HepG2 (cell line): Measurements from ENCODE around the gene IRF6. TPM values are rescaled to one million over a fixed set of nuclear protein-coding genes. Genes with fewer than 3 reads are reported as not detected.

Experiments
- ARID2 ChIP-seq: sonication (generic); formaldehyde crosslinking; IDR thresholded peaks from 2 replicates; pipeline ENCODE4 v1.8.1; 2022; ENCODE audit warnings: mild to moderate bottlenecking, missing genetic modification reagents, borderline replicate concordance
- CHD2 ChIP-seq: IDR thresholded peaks from 2 replicates; pipeline ENCODE4 v1.6.1; 2011; ENCODE audit warnings: low read depth, low read length, improper control_type of control experiment
- FOXC1 ChIP-seq: sonication (generic); formaldehyde crosslinking; IDR thresholded peaks from 2 replicates; pipeline ENCODE4 v1.8.0; 2022; ENCODE audit warnings: mild to moderate bottlenecking, missing genetic modification reagents, borderline replicate concordance
- GATA4 ChIP-seq: sonication (generic); IDR thresholded peaks from 2 replicates; pipeline ENCODE4 v1.6.1; 2016; ENCODE audit warnings: antibody characterized with exemption, low read depth, borderline replicate concordance
- KMT2B ChIP-seq: IDR thresholded peaks from 2 replicates; pipeline ENCODE4 v1.6.1; 2016; ENCODE audit warnings: missing genetic modification reagents, missing compliant biosample characterization
- ZNF20 ChIP-seq: sonication (generic); formaldehyde crosslinking; IDR thresholded peaks from 2 replicates; pipeline ENCODE4 v1.4.0; 2020; ENCODE audit warnings: mild to moderate bottlenecking, moderate library complexity, missing genetic modification reagents
- ZNF253 ChIP-seq: sonication (generic); formaldehyde crosslinking; IDR thresholded peaks from 2 replicates; pipeline ENCODE4 v1.8.0; 2022; ENCODE audit warnings: mild to moderate bottlenecking, missing genetic modification reagents, borderline replicate concordance
- ZNF572 ChIP-seq: sonication (generic); formaldehyde crosslinking; IDR thresholded peaks from 2 replicates; pipeline ENCODE4 v1.5.1; 2020; ENCODE audit warnings: mild to moderate bottlenecking, missing genetic modification reagents
- polyA plus RNA-seq, 8 experiments: library from polyadenylated mRNA; depleted of rRNA in 3 of 8; stranded (reverse) in 7 of 8; unstranded in 1 of 8; fragments of >200 nt; fragmentation: Illumina TruSeq in 4 of 8; extraction: Trizol in 4 of 8; gene quantifications; 2 replicates each; pipeline versions ENCODE4 v1.2.1 to v1.2.3, GENCODE V29; 2011 to 2016; ENCODE audit warnings: low read depth in 4 of 8, missing spikeins in 1 of 8, mixed read lengths in 1 of 8; ENCODE audit not compliant: insufficient read depth in 1 of 8
- total RNA-seq, 5 experiments: library from RNA; depleted of rRNA; stranded (reverse); fragments of >200 nt; fragmentation: Illumina TruSeq; extraction: Trizol; gene quantifications; 2 replicates each; pipeline ENCODE4 v1.2.3, GENCODE V29; 2016; ENCODE audit warnings: low read depth in 1 of 5
- TF ChIP-seq, protein P1 (sequence below): IDR thresholded peaks from 2 replicates; pipeline ENCODE4 v1.6.1; 2016; ENCODE audit warnings: missing compliant biosample characterization, missing genetic modification reagents, borderline replicate concordance
- TF ChIP-seq, protein P2 (sequence below): sonication (generic); formaldehyde crosslinking; IDR thresholded peaks from 2 replicates; pipeline ENCODE4 v1.5.0; 2020; ENCODE audit warnings: mild to moderate bottlenecking, missing genetic modification reagents, borderline replicate concordance
- TF ChIP-seq, protein P3 (sequence below): IDR thresholded peaks from 2 replicates; pipeline ENCODE4 v1.6.1; 2016
- TF ChIP-seq, protein P4 (sequence below): sonication (generic); formaldehyde crosslinking; IDR thresholded peaks from 2 replicates; pipeline ENCODE4 v1.4.0; 2020; ENCODE audit warnings: missing genetic modification reagents
- TF ChIP-seq, protein P5 (sequence below): sonication (generic); formaldehyde crosslinking; IDR thresholded peaks from 2 replicates; pipeline ENCODE4 v1.4.0; 2020; ENCODE audit warnings: mild to moderate bottlenecking, low read depth, missing genetic modification reagents
- TF ChIP-seq, protein P6 (sequence below): IDR thresholded peaks from 2 replicates; pipeline ENCODE4 v1.6.1; 2012; ENCODE audit warnings: inconsistent platforms
- TF ChIP-seq, protein P7 (sequence below), 2 experiments: sonication (generic) in 1 of 2; formaldehyde crosslinking in 1 of 2; IDR thresholded peaks; 2 replicates each; pipeline versions ENCODE4 v1.5.1 to v1.6.1; 2011 to 2020; ENCODE audit warnings: borderline replicate concordance in 1 of 2, low read depth in 1 of 2, low read length in 1 of 2, mild to moderate bottlenecking in 1 of 2, missing genetic modification reagents in 1 of 2, moderate library complexity in 1 of 2

IRF6 gene
- total and polyA plus RNA-seq, 2 of the 13 experiments (the other 11 are each of a cell fraction or from before 2014, with no cell fraction given), result 0.02 TPM; not detected in 1

DNA sequence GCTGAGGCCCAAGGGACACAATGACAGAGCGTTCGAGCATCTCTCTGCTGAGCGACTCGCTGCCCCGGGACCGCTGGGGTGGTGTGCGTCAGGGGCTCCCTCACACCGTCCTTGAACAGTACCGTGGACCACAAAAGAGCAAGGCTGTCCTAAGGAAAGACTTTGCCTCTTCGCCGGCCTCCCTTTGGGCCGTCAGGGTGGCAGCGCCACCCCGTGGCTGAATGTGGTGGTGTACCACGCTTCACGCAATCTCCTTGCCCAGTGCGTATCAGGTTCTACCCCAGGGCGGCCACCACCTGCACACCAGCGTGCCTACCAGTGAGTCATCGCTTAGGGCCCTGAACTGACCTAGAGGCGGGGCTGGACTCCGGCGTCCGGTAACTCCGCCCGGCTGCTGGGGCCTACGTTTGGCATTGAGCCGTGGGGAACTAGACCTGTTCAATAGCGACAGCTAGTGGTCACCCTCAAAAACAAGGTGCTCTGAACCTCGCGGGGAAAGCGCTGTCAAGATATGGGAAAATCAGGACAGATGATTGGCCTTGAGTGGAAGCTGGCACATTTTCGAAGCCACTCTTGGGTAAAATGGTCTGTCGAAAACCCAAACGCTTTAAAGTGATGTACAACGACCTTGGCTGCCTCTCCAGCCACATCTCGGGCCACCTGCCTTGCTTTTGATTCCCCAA lies 58.2 kb downstream of the IRF6 start (continued):
- TF ChIP-seq ZNF572 (CRISPR knock-in tag) (no peak), GATA4 (no peak), ARID2 (CRISPR knock-in tag) (no peak), KMT2B (no peak), CHD2 (no peak), ZNF253 (CRISPR knock-in tag) (no peak), FOXC1 (CRISPR knock-in tag) (peak; percentile 41; the same call in 1 of the 2 replicates), ZNF20 (no peak)
- TF ChIP-seq, protein P1, sequence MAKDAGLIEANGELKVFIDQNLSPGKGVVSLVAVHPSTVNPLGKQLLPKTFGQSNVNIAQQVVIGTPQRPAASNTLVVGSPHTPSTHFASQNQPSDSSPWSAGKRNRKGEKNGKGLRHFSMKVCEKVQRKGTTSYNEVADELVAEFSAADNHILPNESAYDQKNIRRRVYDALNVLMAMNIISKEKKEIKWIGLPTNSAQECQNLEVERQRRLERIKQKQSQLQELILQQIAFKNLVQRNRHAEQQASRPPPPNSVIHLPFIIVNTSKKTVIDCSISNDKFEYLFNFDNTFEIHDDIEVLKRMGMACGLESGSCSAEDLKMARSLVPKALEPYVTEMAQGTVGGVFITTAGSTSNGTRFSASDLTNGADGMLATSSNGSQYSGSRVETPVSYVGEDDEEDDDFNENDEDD (CRISPR knock-in tag), result peak; percentile 47; the same call in 1 of the 2 replicates
- TF ChIP-seq, protein P2, sequence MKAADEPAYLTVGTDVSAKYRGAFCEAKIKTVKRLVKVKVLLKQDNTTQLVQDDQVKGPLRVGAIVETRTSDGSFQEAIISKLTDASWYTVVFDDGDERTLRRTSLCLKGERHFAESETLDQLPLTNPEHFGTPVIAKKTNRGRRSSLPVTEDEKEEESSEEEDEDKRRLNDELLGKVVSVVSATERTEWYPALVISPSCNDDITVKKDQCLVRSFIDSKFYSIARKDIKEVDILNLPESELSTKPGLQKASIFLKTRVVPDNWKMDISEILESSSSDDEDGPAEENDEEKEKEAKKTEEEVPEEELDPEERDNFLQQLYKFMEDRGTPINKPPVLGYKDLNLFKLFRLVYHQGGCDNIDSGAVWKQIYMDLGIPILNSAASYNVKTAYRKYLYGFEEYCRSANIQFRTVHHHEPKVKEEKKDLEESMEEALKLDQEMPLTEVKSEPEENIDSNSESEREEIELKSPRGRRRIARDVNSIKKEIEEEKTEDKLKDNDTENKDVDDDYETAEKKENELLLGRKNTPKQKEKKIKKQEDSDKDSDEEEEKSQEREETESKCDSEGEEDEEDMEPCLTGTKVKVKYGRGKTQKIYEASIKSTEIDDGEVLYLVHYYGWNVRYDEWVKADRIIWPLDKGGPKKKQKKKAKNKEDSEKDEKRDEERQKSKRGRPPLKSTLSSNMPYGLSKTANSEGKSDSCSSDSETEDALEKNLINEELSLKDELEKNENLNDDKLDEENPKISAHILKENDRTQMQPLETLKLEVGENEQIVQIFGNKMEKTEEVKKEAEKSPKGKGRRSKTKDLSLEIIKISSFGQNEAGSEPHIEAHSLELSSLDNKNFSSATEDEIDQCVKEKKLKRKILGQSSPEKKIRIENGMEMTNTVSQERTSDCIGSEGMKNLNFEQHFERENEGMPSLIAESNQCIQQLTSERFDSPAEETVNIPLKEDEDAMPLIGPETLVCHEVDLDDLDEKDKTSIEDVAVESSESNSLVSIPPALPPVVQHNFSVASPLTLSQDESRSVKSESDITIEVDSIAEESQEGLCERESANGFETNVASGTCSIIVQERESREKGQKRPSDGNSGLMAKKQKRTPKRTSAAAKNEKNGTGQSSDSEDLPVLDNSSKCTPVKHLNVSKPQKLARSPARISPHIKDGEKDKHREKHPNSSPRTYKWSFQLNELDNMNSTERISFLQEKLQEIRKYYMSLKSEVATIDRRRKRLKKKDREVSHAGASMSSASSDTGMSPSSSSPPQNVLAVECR, result peak; percentile 43; the same call in 1 of the 2 replicates
- TF ChIP-seq, protein P3, sequence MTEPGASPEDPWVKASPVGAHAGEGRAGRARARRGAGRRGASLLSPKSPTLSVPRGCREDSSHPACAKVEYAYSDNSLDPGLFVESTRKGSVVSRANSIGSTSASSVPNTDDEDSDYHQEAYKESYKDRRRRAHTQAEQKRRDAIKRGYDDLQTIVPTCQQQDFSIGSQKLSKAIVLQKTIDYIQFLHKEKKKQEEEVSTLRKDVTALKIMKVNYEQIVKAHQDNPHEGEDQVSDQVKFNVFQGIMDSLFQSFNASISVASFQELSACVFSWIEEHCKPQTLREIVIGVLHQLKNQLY (CRISPR knock-in tag), result 0 out of 2 replicates have a peak, but pooled peaks have one; percentile 22
- TF ChIP-seq, protein P4, sequence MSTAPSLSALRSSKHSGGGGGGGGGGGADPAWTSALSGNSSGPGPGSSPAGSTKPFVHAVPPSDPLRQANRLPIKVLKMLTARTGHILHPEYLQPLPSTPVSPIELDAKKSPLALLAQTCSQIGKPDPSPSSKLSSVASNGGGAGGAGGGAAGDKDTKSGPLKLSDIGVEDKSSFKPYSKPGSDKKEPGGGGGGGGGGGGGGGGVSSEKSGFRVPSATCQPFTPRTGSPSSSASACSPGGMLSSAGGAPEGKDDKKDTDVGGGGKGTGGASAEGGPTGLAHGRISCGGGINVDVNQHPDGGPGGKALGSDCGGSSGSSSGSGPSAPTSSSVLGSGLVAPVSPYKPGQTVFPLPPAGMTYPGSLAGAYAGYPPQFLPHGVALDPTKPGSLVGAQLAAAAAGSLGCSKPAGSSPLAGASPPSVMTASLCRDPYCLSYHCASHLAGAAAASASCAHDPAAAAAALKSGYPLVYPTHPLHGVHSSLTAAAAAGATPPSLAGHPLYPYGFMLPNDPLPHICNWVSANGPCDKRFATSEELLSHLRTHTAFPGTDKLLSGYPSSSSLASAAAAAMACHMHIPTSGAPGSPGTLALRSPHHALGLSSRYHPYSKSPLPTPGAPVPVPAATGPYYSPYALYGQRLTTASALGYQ (CRISPR knock-in tag), result no peak
- TF ChIP-seq, protein P5, sequence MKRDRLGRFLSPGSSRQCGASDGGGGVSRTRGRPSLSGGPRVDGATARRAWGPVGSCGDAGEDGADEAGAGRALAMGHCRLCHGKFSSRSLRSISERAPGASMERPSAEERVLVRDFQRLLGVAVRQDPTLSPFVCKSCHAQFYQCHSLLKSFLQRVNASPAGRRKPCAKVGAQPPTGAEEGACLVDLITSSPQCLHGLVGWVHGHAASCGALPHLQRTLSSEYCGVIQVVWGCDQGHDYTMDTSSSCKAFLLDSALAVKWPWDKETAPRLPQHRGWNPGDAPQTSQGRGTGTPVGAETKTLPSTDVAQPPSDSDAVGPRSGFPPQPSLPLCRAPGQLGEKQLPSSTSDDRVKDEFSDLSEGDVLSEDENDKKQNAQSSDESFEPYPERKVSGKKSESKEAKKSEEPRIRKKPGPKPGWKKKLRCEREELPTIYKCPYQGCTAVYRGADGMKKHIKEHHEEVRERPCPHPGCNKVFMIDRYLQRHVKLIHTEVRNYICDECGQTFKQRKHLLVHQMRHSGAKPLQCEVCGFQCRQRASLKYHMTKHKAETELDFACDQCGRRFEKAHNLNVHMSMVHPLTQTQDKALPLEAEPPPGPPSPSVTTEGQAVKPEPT (CRISPR knock-in tag), result peak; percentile 68; the same call in 1 of the 2 replicates
- TF ChIP-seq, protein P6, sequence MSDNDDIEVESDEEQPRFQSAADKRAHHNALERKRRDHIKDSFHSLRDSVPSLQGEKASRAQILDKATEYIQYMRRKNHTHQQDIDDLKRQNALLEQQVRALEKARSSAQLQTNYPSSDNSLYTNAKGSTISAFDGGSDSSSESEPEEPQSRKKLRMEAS, result peak; percentile 60
- TF ChIP-seq, protein P7, sequence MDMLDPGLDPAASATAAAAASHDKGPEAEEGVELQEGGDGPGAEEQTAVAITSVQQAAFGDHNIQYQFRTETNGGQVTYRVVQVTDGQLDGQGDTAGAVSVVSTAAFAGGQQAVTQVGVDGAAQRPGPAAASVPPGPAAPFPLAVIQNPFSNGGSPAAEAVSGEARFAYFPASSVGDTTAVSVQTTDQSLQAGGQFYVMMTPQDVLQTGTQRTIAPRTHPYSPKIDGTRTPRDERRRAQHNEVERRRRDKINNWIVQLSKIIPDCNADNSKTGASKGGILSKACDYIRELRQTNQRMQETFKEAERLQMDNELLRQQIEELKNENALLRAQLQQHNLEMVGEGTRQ (IDR thresholded peaks at IDR 0.05; ENCODE audit: low read depth, low read length), result no peak
- TF ChIP-seq, protein P7 (CRISPR knock-in tag; IDR thresholded peaks at IDR 0.05; ENCODE audit: borderline replicate concordance), result no peak
